Esophagus (tissue), 2 donors: ENCODE results near the gene HSF2. TPM values are rescaled to one million over a fixed set of nuclear protein-coding genes. Genes with fewer than 3 reads are reported as not detected.

Experiments
- H3K27ac ChIP-seq, 2 donors: one replicate each; pipeline ENCODE4 v1.5.1; 2013; ENCODE audit warnings: low read depth in 2 of 2, mild to moderate bottlenecking in 2 of 2, inconsistent platforms in 1 of 2, low read length in 1 of 2, moderate library complexity in 1 of 2
- H3K27me3 ChIP-seq, 2 donors: one replicate each; pipeline ENCODE4 v1.6.1; 2013; ENCODE audit warnings: low read length in 2 of 2, control low read depth in 1 of 2, mild to moderate bottlenecking in 1 of 2; ENCODE audit not compliant: insufficient read depth in 2 of 2, control insufficient read depth in 1 of 2
- H3K36me3 ChIP-seq, 2 donors: one replicate each; pipeline ENCODE4 v1.6.1; 2013; ENCODE audit warnings: low read length in 1 of 2; ENCODE audit not compliant: control insufficient read depth in 2 of 2, insufficient read depth in 2 of 2
- H3K4me1 ChIP-seq, 2 donors: one replicate each; pipeline ENCODE4 v1.6.1; 2013; ENCODE audit warnings: low read length in 1 of 2; ENCODE audit not compliant: control insufficient read depth in 2 of 2, insufficient read depth in 2 of 2
- H3K4me3 ChIP-seq, 2 donors: one replicate each; pipeline ENCODE4 v1.5.1; 2013; ENCODE audit warnings: low read length in 2 of 2, mild to moderate bottlenecking in 2 of 2, low read depth in 1 of 2, moderate library complexity in 1 of 2
- H3K9me3 ChIP-seq, 2 donors: one replicate each; pipeline ENCODE4 v1.6.1; 2013; ENCODE audit warnings: mild to moderate bottlenecking in 2 of 2, low read depth in 1 of 2, low read length in 1 of 2, moderate library complexity in 1 of 2; ENCODE audit not compliant: control insufficient read depth in 2 of 2, insufficient read depth in 1 of 2
- WGBS, 2 donors: extraction: QIAGEN DNeasy Blood & Tissue Kit; methylation state at CpG; one replicate each; pipeline ENCODE4 v1.1.7; 2013; 5-methylcytosine and 5-hydroxymethylcytosine counted together
- polyA plus RNA-seq, 2 donors: library from polyadenylated mRNA; stranded (reverse); fragments of 200-250 nt; gene quantifications; one replicate each; pipeline ENCODE4 v1.2.3, GENCODE V29; 2013
- donor health status: healthy with polysubstance abuse.
- donor health status: Bipolar disorder and iron deficiency.

HSF2 gene
- polyA plus RNA-seq, 2 donors: 4.7 TPM

DNA sequence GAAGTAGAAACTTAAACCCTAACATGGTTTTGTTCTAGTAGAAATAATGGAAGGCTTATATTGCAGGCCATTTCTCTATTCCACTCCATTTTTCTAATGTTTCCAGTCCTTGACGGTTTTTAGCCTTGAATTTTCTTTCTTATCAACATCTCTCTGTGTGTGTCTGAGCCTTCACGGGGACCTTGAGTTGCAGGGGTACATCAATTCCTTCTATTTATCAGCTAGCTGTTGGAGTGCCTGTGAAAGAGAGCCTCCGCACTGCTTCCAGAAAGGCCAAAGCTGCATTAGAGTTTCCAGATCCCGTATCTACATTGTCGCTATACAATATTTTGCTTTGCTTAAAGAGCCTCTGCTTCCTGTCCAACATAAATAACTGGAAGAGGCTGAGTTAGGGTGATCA, 5.4 kb upstream of the HSF2 start:
- Histone ChIP-seq H3K27ac (no peak overlapping the region), H3K36me3 (no peaks in the 10 kb centered on the region), H3K27me3 (no peaks in the 10 kb centered on the region), H3K4me1 (no peaks in the 10 kb centered on the region), H3K9me3 (no peaks in the 10 kb centered on the region), H3K4me3 (no peak overlapping the region)
- 64 to 66% methylated on average over 5 of the region's 5 CpGs for WGBS, 2 donors

DNA sequence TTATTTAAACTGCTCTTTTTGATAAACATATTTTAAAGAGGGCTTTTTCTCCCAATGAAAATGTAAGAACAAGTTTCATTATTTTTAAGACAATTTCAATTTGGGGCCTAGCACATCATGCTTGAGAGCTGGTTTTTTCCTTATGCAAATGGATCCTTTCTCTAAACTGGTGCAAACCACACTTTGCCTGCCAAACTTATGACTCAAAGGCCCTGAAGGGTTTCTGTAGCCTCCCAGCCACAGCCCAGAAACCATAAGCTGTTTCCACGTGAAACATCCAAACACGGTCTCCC, 451 bp upstream of the HSF2 start:
- no peaks in the 10 kb centered on the region for H3K27me3 ChIP-seq
- no peaks in the 10 kb centered on the region for H3K4me1 ChIP-seq
- H3K9me3 ChIP-seq: no peaks in the 10 kb centered on the region
- no peaks in the 10 kb centered on the region for H3K36me3 ChIP-seq
- H3K4me3 ChIP-seq: peak overlapping the region in 1 of 2 donors; percentile 21
- 0% methylated on average over 2 of the region's 2 CpGs for WGBS, 2 donors
- peak overlapping the region; percentile 71 to 91 for H3K27ac ChIP-seq

DNA sequence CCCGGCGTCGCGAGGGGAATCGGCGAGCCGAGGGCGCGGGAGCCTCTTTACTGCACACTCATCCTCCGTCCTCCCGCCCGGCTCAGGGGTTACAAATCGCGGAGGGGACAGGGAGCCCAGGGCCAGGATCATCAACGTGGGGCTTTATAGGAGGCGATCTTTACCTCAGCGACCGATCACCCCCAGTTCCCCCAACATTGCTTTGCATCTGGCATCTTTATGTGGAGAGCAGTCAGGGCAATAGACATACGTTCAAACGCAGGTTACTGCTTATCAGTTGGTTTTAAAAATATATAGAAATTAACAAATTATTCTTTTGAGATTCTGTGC, 634 bp downstream of the HSF2 start:
- H3K27ac ChIP-seq: peak overlapping the region; percentile 90 to 91
- no peaks in the 10 kb centered on the region for H3K9me3 ChIP-seq
- 0 to 1% methylated on average over 20 of the region's 20 CpGs for WGBS, 2 donors
- H3K4me3 ChIP-seq: peak overlapping the region; percentile 78 to 94
- H3K27me3 ChIP-seq: no peaks in the 10 kb centered on the region
- H3K4me1 ChIP-seq: no peaks in the 10 kb centered on the region
- H3K36me3 ChIP-seq: no peaks in the 10 kb centered on the region

DNA sequence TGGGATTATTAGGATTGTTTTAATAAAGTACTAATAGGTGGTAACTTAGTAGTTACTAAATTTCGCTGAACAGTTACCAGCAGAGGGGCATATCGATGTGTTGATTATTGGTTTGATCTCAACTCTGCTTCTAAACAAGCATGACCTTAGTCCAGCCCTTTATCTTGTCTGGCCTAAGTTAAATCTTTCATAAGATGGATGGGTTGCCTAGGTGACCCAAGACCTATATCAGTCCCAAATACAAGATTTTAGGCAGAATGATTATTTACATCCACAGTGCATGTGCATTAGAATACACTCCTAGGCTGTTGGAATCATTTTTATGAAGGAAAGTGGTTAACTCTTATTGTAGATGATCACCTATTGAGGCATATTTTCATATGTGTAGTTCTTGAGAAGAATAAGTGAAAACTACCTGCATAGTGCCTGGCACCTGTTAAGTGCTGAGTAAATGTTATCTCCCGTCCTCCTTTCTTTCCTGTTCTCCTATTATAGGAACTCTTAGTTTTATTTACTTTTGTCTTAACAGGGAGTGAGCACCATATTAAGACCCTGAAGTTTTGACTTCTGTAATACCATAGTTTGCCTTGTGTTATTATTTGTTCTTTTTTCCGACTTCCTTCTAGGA, 1.1 kb downstream of the HSF2 start:
- Histone ChIP-seq H3K27ac (no peak overlapping the region), H3K4me1 (no peaks in the 10 kb centered on the region), H3K36me3 (no peaks in the 10 kb centered on the region), H3K4me3 (peak overlapping the region in 1 of 2 donors; percentile 78), H3K9me3 (no peaks in the 10 kb centered on the region), H3K27me3 (no peaks in the 10 kb centered on the region)
- WGBS, 2 donors: 22 to 26% methylated on average over 4 of the region's 4 CpGs

DNA sequence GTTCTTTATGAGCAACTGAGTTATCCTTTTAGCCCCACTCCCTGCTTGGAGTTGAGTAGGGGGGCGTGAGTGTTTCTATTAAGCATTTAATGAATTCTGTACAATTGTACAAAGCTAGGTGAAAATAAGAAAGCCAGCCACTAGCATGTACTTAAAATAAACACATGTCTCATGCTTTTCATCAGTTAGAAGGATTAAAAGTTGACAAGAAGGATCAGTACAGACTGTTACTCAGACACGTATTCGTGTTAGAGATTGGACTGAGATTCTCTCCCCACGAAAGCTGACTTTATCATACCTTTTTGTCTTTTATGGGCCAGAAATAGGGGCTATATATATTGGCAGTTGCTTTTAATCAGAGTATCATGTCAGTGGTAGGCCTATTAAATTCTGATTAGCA, 1.7 kb downstream of the HSF2 start:
- Histone ChIP-seq H3K27me3 (no peaks in the 10 kb centered on the region), H3K36me3 (no peaks in the 10 kb centered on the region), H3K4me3 (peak overlapping the region in 1 of 2 donors; percentile 78), H3K9me3 (no peaks in the 10 kb centered on the region), H3K4me1 (no peaks in the 10 kb centered on the region), H3K27ac (no peak overlapping the region)
- WGBS, 2 donors: 46 to 58% methylated on average over 4 of the region's 4 CpGs

DNA sequence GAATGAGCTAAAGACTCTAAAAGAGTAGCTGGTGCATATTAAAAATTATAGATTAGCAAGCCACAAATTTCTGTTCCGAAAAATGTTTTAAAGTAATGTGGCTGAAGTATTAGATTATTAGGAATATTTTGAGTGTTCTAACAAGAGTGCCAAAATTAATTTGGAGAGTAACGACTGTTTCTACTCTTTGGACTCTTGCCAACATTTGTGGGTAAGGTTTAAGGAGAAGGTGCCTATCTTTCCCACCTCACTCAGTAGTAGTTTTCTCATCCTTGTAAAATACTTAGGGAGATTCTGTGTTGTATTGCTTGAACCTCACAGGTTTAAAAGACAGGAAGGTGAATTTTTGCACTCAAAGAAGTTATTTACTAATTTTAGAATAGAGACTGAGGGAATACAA, 5.0 kb downstream of the HSF2 start:
- H3K9me3 ChIP-seq: no peaks in the 10 kb centered on the region
- WGBS, 2 donors: 59 to 63% methylated on average over 2 of the region's 2 CpGs
- H3K27me3 ChIP-seq: no peaks in the 10 kb centered on the region
- H3K27ac ChIP-seq: no peak overlapping the region
- no peak overlapping the region for H3K4me3 ChIP-seq
- H3K4me1 ChIP-seq: no peaks in the 10 kb centered on the region
- H3K36me3 ChIP-seq: no peaks in the 10 kb centered on the region

DNA sequence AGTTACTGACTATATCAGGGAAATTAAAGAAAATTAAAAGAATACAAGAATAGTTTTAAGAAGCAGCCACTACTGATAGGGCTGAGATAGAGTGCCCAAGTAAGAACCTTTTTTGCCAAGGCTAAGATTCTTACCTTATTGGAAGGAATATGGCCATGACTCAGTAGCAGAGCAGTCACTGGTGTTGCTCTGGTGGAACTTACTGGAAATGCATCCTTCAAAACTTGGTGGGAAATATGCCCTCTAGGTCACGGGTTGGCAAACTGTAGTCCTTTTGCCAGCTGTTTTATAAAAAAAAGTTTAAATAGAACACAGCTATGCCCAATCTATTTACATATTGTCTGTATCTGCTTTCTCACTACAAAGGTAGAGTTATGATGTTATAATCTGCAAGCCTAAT, 6.0 kb downstream of the HSF2 start:
- no peaks in the 10 kb centered on the region for H3K36me3 ChIP-seq
- H3K27me3 ChIP-seq: no peaks in the 10 kb centered on the region
- H3K4me3 ChIP-seq: no peak overlapping the region
- H3K9me3 ChIP-seq: no peaks in the 10 kb centered on the region
- H3K27ac ChIP-seq: no peak overlapping the region
- no peaks in the 10 kb centered on the region for H3K4me1 ChIP-seq
- WGBS, 2 donors: 88 to 91% methylated on average over 1 of the region's 1 CpG

DNA sequence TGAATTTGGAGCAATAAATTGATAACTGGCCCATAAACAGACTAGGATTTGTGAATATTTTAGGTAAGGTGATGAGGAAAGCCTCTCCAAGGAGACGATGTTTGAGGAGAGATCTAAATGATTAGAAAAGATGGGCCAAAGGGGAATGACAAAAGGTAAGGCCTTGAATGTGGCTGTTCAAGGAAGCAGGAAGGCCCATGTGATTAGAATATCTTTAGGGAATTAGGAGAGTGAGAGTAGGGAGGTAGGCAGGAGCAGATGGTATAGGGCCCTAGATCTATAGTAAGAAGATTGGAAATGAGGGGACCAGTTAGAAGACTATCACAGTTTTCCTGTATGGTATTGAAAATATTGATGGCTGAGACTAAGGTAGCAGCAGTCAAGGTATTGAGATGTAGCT, 6.7 kb downstream of the HSF2 start:
- no peak overlapping the region for H3K27ac ChIP-seq
- no peaks in the 10 kb centered on the region for H3K9me3 ChIP-seq
- no peaks in the 10 kb centered on the region for H3K27me3 ChIP-seq
- no peak overlapping the region for H3K4me3 ChIP-seq
- no peaks in the 10 kb centered on the region for H3K36me3 ChIP-seq
- WGBS, 2 donors: 95 to 100% methylated on average over 1 of the region's 1 CpG
- H3K4me1 ChIP-seq: no peaks in the 10 kb centered on the region

DNA sequence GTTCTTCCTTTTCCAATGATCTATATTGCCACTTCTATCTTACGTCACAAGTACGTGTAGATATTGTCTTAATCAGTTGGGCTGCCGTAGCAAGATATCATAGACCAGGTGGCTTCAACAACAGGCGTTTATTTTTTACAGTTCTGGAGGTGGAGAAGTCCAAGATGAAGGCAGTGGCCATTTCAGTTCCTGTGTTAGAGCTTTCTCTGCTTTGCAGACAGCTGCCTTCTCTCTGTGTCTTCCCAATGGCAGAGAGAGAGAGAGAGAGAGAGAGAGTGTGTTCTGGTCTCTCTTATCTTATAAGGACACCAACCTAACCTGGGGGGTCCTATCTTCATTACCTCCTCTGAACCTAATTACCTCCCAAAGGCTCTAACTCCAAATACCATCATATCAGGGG, 8.3 kb downstream of the HSF2 start:
- WGBS, 2 donors: 72 to 76% methylated on average over 4 of the region's 4 CpGs

DNA sequence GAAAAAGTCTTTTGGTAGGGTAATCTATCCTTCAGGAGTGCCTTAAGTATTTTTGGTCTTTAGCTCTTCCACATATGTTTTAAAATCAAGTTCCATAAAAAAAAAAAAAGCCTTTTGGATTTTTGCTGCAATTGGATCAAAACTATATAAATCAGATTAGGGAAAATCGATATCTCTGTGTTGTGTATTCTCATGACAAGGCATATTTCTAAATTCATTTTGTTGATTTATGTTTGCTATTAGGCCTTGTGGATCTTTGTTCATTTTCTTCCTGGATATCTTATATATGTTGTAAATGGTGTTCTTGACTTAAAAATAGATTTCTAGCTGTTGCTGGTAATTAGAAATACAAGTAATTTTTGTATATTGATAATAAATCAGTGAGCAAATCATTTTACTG, 8.8 kb downstream of the HSF2 start:
- 88 to 91% methylated on average over 1 of the region's 1 CpG for WGBS, 2 donors
- Histone ChIP-seq H3K36me3 (no peaks in the 10 kb centered on the region), H3K27ac (no peak overlapping the region), H3K27me3 (no peaks in the 10 kb centered on the region), H3K4me3 (no peak overlapping the region), H3K9me3 (no peaks in the 10 kb centered on the region), H3K4me1 (no peaks in the 10 kb centered on the region)

More for the DNA sequence above, 8.3 kb downstream of the HSF2 start:
- Histone ChIP-seq H3K9me3 (no peaks in the 10 kb centered on the region), H3K36me3 (no peaks in the 10 kb centered on the region), H3K27ac (no peak overlapping the region), H3K27me3 (no peaks in the 10 kb centered on the region), H3K4me1 (no peaks in the 10 kb centered on the region), H3K4me3 (no peak overlapping the region)
